ENCODE results near the gene GATAD2B.

GATAD2B gene

DNA sequence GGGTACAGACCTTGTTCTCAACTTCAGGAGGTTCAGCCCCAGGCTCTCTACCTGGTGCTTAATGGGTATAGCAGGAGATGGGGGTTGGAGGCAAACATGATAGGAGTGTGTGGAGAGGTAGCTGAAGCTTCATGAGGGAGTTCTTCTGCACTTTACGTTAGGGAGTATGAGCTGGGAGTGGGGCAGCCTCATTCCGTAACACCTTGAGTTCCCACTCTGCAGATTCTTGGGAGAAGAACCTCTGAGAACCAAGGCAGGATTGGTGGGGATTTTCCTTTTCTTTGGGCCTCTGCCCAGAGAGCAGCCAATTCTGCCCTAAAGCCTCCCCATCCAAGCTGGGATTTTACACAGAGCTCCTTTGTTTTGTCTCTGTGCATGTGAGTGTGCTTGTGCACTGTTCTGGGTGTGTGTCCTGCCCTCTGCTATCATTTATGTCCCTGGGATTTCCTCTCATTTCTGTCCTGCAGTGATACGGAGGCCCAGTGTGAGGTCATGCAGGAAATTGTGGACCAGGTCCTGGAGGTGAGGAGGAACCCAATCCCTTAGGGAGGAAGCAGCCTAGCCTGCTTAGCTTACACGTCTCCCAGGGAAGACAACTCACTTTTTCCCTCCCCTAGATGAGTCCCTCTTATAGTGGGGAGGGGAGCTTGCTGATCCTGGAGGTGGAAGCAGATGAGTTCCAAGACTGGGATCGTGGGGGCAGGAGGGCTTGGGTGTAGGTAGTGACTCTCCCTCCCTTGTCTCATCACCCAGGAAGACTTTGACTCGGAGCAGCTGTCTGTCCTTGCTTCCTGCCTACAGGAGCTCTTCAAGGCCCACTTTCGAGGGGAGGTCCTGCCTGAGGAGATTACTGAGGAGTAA is 159.2 kb downstream of the GATAD2B start:
- Histone ChIP-seq H3K27ac (no peak overlapping the region), H3K4me3 (ENCODE audit: low read depth, low read length) (no peak overlapping the region), H3K36me3 (replicated peaks) (peaks cover 49% of the 10 kb centered on the region), H3K27me3 (replicated peaks) (no peaks in the 10 kb centered on the region)
- no peak for DNase-seq
- in situ Hi-C loops (cut with HindIII; ENCODE audit: low pct_ligation_motif_present, low sequenced_read_pairs) = no loop called here
- TF ChIP-seq, protein P1, sequence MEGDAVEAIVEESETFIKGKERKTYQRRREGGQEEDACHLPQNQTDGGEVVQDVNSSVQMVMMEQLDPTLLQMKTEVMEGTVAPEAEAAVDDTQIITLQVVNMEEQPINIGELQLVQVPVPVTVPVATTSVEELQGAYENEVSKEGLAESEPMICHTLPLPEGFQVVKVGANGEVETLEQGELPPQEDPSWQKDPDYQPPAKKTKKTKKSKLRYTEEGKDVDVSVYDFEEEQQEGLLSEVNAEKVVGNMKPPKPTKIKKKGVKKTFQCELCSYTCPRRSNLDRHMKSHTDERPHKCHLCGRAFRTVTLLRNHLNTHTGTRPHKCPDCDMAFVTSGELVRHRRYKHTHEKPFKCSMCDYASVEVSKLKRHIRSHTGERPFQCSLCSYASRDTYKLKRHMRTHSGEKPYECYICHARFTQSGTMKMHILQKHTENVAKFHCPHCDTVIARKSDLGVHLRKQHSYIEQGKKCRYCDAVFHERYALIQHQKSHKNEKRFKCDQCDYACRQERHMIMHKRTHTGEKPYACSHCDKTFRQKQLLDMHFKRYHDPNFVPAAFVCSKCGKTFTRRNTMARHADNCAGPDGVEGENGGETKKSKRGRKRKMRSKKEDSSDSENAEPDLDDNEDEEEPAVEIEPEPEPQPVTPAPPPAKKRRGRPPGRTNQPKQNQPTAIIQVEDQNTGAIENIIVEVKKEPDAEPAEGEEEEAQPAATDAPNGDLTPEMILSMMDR (IDR thresholded peaks at IDR 0.05; ENCODE audit: low read depth, low read length, missing control alignments) = no peak

DNA sequence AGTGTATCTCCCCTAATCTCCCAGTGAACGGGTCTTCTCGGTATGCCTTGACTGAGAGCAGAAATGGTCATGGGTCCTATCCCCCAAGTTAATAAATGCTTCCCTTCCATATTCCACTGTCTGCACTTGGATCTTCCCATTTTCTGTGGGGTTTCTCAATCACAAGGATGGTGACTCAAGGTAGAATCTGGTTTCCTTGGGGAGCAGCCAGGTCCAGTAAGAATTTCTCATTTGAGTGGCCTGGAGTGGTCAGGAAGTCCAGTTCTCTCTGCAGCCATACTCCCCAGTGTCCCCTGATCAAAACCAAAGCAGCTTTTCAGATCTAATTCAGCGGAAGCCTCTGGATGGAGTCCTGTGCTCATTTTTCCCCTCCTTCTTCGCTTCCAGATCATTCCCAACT is 162.3 kb downstream of the GATAD2B start:
- Histone ChIP-seq H3K27me3 (replicated peaks) (no peaks in the 10 kb centered on the region), H3K36me3 (replicated peaks) (peaks cover 55% of the 10 kb centered on the region), H3K4me3 (ENCODE audit: low read depth, low read length) (no peak overlapping the region), H3K27ac (no peak overlapping the region)
- in situ Hi-C loops (cut with HindIII; ENCODE audit: low pct_ligation_motif_present, low sequenced_read_pairs) = no loop called here
- TF ChIP-seq, protein P1 (IDR thresholded peaks at IDR 0.05; ENCODE audit: low read depth, low read length, missing control alignments) = no peak
- DNase-seq = no peak
